ENCODE data around the gene WDR82. TPM values are rescaled to one million over a fixed set of nuclear protein-coding genes. Genes with fewer than 3 reads are reported as not detected.

The WDR82 gene
- total and polyA plus RNA-seq, 2 of the 8 experiments (the other 6 are each of a cell fraction or from before 2014, with no cell fraction given), result 33.5 to 82.7 TPM

DNA sequence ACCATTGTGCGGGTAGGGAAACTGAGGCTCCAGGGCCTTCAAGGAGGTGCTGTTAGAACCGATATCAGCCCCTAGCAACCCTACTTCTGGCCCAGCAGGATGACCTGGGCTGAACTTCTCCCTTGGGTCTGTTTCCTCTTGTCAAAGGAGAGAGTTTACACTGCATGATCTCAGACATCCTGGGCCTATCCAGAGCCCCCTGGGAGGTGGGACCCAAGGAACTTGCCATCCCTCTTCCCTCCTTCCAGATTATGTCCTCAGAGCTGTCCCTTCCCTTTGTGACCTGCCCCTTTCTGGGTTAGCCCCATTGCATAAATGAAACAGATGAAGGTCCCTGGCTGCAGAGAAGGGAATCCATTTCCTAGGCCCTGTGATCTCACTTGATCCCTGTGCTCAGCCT lies 25.4 kb upstream of the WDR82 start:
- H3K27ac ChIP-seq (ENCODE audit: low read depth, low read length), result no peak overlapping the region
- H3K9me3 ChIP-seq (ENCODE audit: insufficient read depth in 2 of 2, low read depth in 1 of 2, low read length in 1 of 2), result no peaks in the 10 kb centered on the region
- no peak overlapping the region for H3K4me2 ChIP-seq (ENCODE audit: insufficient read depth in 1 of 2, low read depth in 2 of 2, low read length in 2 of 2)
- peaks cover 0 to 2% of the 10 kb centered on the region in 2 experiments for H4K20me1 ChIP-seq (replicated peaks in 1 of 2; ENCODE audit: control insufficient read depth in 1 of 2, insufficient read depth in 2 of 2, low read length in 2 of 2)
- WGBS, 2 experiments (ENCODE audit: extremely low coverage in 1 of 2, insufficient coverage in 1 of 2, insufficient read length in 1 of 2, insufficient replicate concordance in 2 of 2, low coverage in 1 of 2, low lambda C conversion rate in 2 of 2, missing lambda C conversion rate in 1 of 2), result 89% methylated on average over 2 of the region's 2 CpGs; no CpG with 5 or more reads in 1 of the 2 experiments
- H3K79me2 ChIP-seq (ENCODE audit: control insufficient read depth in 1 of 2, insufficient read depth in 2 of 2, low read length in 2 of 2), result no peaks in the 10 kb centered on the region
- H3K14ac ChIP-seq (ENCODE audit: insufficient read length), result no peak overlapping the region
- no peak overlapping the region for H3K4ac ChIP-seq (replicated peaks; ENCODE audit: insufficient read length, low read depth, low read length)
- ChIA-PET POLR2A (ENCODE audit: partially characterized antibody) (no interaction called here), CTCF (ENCODE audit: partially characterized antibody) (interaction anchor here (0.7 to 1.4 kb wide), 2 partner anchors 45 to 82 kb away, joined by 3 to 5 read pairs; no protein-coding TSS in a partner anchor)
- peaks cover 0 to 15% (median 12%) of the 10 kb centered on the region in 4 experiments; a peak in 6 of 7 replicates for H3K4me1 ChIP-seq (replicated peaks in 1 of 4; ENCODE audit: control insufficient read depth in 3 of 4, insufficient read depth in 4 of 4, low read length in 3 of 4)
- H3K36me3 ChIP-seq (ENCODE audit: control insufficient read depth in 2 of 4, insufficient read depth in 4 of 4, low read length in 3 of 4), result no peaks in the 10 kb centered on the region; a peak in 1 of 8 replicates
- no peak overlapping the region for H2BK120ac ChIP-seq (replicated peaks; ENCODE audit: low read depth, low read length)
- H2AFZ ChIP-seq (ENCODE audit: low read length), result no peak overlapping the region
- no peak overlapping the region for H4K91ac ChIP-seq (replicated peaks; ENCODE audit: insufficient read length, low read length)
- no peak for DNase-seq (ENCODE audit: low read depth in 1 of 2, low spot score in 2 of 2)
- H3K9ac ChIP-seq (replicated peaks in 1 of 4; ENCODE audit: extremely low read depth in 1 of 4, low read depth in 3 of 4, low read length in 3 of 4), result no peak overlapping the region
- H2BK15ac ChIP-seq (ENCODE audit: low read length), result no peak overlapping the region
- H4K5ac ChIP-seq (ENCODE audit: insufficient read length, low read depth, low read length), result no peak overlapping the region
- H3K56ac ChIP-seq (replicated peaks; ENCODE audit: insufficient read length, low read depth, low read length), result no peak overlapping the region
- no peak overlapping the region for H3K23ac ChIP-seq (ENCODE audit: insufficient read length)
- H2AK5ac ChIP-seq (ENCODE audit: low read depth, low read length), result no peak overlapping the region
- no peak overlapping the region for H2BK12ac ChIP-seq (ENCODE audit: low read depth, low read length)
- H4K8ac ChIP-seq (ENCODE audit: extremely low read depth, insufficient read depth, low read length), result no peak overlapping the region
- H2BK5ac ChIP-seq (ENCODE audit: low read depth, low read length), result no peak overlapping the region
- H3K18ac ChIP-seq (ENCODE audit: extremely low read depth, low read length), result no peak overlapping the region
- H3K23me2 ChIP-seq (ENCODE audit: low read depth, low read length), result peaks cover 13% of the 10 kb centered on the region; the same call in 1 of the 2 replicates
- H3K27me3 ChIP-seq (replicated peaks in 1 of 4; ENCODE audit: control insufficient read depth in 3 of 4, extremely low read depth in 1 of 4, insufficient read depth in 3 of 4, low read length in 3 of 4), result peaks cover 0 to 3% (median 1%) of the 10 kb centered on the region in 4 experiments; a peak in 4 of 7 replicates
- H3K79me1 ChIP-seq (ENCODE audit: low read depth, low read length), result no peaks in the 10 kb centered on the region
- no peak overlapping the region for H3K4me3 ChIP-seq (ENCODE audit: extremely low read depth in 1 of 4, insufficient read depth in 2 of 4, low read depth in 3 of 4, low read length in 4 of 4)
- no peak overlapping the region for H2BK20ac ChIP-seq (ENCODE audit: low read length)
- no peak for FAIRE-seq
- TF ChIP-seq CBX5 (IDR thresholded peaks at IDR 0.05; ENCODE audit: low read depth, low read length) (no peak), E2F6 (IDR thresholded peaks at IDR 0.05) (no peak), BCL11A (IDR thresholded peaks at IDR 0.05; ENCODE audit: low read depth in 2 of 2, low read length in 2 of 2) (no peak), EZH2 (IDR thresholded peaks at IDR 0.05; ENCODE audit: low read depth, low read length, severe bottlenecking) (no peak), POU5F1 (IDR thresholded peaks at IDR 0.05; ENCODE audit: low read depth, low read length) (no peak), YY1 (IDR thresholded peaks at IDR 0.05; ENCODE audit: low read depth, low read length) (no peak), JUND (IDR thresholded peaks at IDR 0.05; ENCODE audit: low read length) (no peak), FOSL1 (IDR thresholded peaks at IDR 0.05; ENCODE audit: insufficient read depth, low read depth, low read length) (no peak), CBX8 (IDR thresholded peaks at IDR 0.05; ENCODE audit: borderline replicate concordance, low read depth, low read length) (no peak), POLR2A (IDR thresholded peaks at IDR 0.05; ENCODE audit: control extremely low read depth in 1 of 2, low read depth in 2 of 2, low read length in 2 of 2) (no peak), TEAD4 (IDR thresholded peaks at IDR 0.05; ENCODE audit: low read depth, low read length) (no peak), SIX5 (IDR thresholded peaks at IDR 0.05; ENCODE audit: low read depth, low read length) (no peak), RBBP5 (IDR thresholded peaks at IDR 0.05; ENCODE audit: borderline replicate concordance, low read depth, low read length) (no peak)
